GM12878 (cell line): ENCODE results near the gene SH3D19. TPM values are rescaled to one million over a fixed set of nuclear protein-coding genes. Genes with fewer than 3 reads are reported as not detected.

Experiments used
- ATAC-seq: fragments of 200-7000 bp; cut with Tn5 transposase; 3 replicates; pipeline ENCODE4 v1.9.1; 2020; ENCODE audit warnings: mild to moderate bottlenecking, moderate library complexity
- BruUV-seq: library from RNA; stranded (reverse); fragments of 400-500 nt; replicated peaks from 2 replicates; lab custom pipeline; 2021; lab: Mats Ljungman, UMichigan
- CTCF ChIA-PET: fragments of 300-600 bp; sonication (Branson Sonifier 250); formaldehyde crosslinking; extraction: SDS; loops from one replicate; lab custom pipeline; 2021; ENCODE audit warnings: inconsistent platforms; lab: Yijun Ruan, JAX
- POLR2A ChIA-PET: fragments of 350-600 bp; formaldehyde crosslinking; extraction: SDS; loops from one replicate; lab custom pipeline; 2021; ENCODE audit warnings: inconsistent platforms; lab: Charles Lee
- RAD21 ChIA-PET: fragments of 300-600 bp; sonication (Branson Sonifier 250); formaldehyde crosslinking; loops from one replicate; lab custom pipeline; 2023; ENCODE audit warnings: antibody characterized with exemption; ENCODE audit not compliant: unreplicated experiment; lab: Charles Lee
- SMC1A ChIA-PET: fragments of 300-600 bp; sonication (Branson Sonifier 250); formaldehyde crosslinking; loops from one replicate; lab custom pipeline; 2023; ENCODE audit not compliant: unreplicated experiment, uncharacterized antibody; lab: Charles Lee
- DNase-seq: peaks from one replicate; pipeline ENCODE4 v3.0.0-alpha.2; 2011; ENCODE audit warnings: low read depth, low spot score
- FAIRE-seq: peaks from 3 replicates; lab custom pipeline; 2011; peaks lifted over from hg19 to GRCh38; lab: Jason Lieb, UNC
- H2AFZ ChIP-seq: 2 replicates; pipeline ENCODE4 v1.6.0; 2011; ENCODE audit warnings: low read depth, low read length, control low read depth; ENCODE audit not compliant: control insufficient read depth
- H3K27ac ChIP-seq: 2 replicates; pipeline ENCODE4 v1.5.1; 2011; ENCODE audit warnings: control low read depth; ENCODE audit not compliant: control insufficient read depth, insufficient read depth
- H3K27me3 ChIP-seq, 2 experiments: replicated peaks in 1 of 2; 2 replicates each; pipeline versions ENCODE4 v1.6.0 to v1.6.1; 2011; ENCODE audit warnings: low read length in 1 of 2; ENCODE audit not compliant: control insufficient read depth in 2 of 2, insufficient read depth in 2 of 2
- H3K36me3 ChIP-seq, 2 experiments: 2 replicates each; pipeline ENCODE4 v1.5.1; 2011; ENCODE audit warnings: low read length in 1 of 2; ENCODE audit not compliant: control insufficient read depth in 2 of 2, insufficient read depth in 2 of 2
- H3K4me1 ChIP-seq: 2 replicates; pipeline ENCODE4 v1.6.1; 2011; ENCODE audit warnings: mild to moderate bottlenecking, low read length, moderate library complexity, mixed read lengths; ENCODE audit not compliant: control insufficient read depth, insufficient read depth
- H3K4me2 ChIP-seq: 2 replicates; pipeline ENCODE4 v1.6.0; 2011; ENCODE audit warnings: control low read depth; ENCODE audit not compliant: control insufficient read depth, insufficient read depth
- H3K4me3 ChIP-seq: fragments of 200-600 bp; sonication (generic); 2 replicates; pipeline ENCODE4 v1.5.1; 2016
- H3K79me2 ChIP-seq: 2 replicates; pipeline ENCODE4 v1.6.0; 2011; ENCODE audit warnings: low read length; ENCODE audit not compliant: control insufficient read depth, insufficient read depth
- H3K9ac ChIP-seq: 2 replicates; pipeline ENCODE4 v1.8.0; 2011; ENCODE audit warnings: low read length, control low read depth, mixed read lengths; ENCODE audit not compliant: control insufficient read depth, insufficient read depth
- H3K9me3 ChIP-seq: replicated peaks from 3 replicates; pipeline ENCODE4 v1.5.1; 2011; ENCODE audit warnings: mild to moderate bottlenecking, low read length; ENCODE audit not compliant: control insufficient read depth, insufficient read depth
- H4K20me1 ChIP-seq: 2 replicates; pipeline ENCODE4 v1.6.0; 2011; ENCODE audit not compliant: control insufficient read depth, insufficient read depth
- ASH2L ChIP-seq: fragments of 300-600, 200-600 bp; sonication (generic); IDR thresholded peaks from 2 replicates; pipeline ENCODE4 v1.6.1; 2017; ENCODE audit warnings: low read depth, mild to moderate bottlenecking, borderline replicate concordance
- ESRRA ChIP-seq: IDR thresholded peaks from 2 replicates; pipeline ENCODE4 v1.6.1; 2012; ENCODE audit warnings: mild to moderate bottlenecking, low read length, improper control_type of control experiment
- FOXK2 ChIP-seq: fragments of 450-650 bp; IDR thresholded peaks from 2 replicates; pipeline ENCODE4 v1.6.1; 2017; ENCODE audit warnings: mild to moderate bottlenecking, moderate library complexity
- GATAD2B ChIP-seq: fragments of 450-650 bp; conservative IDR thresholded peaks from 2 replicates; pipeline ENCODE4 v1.6.1; 2017; ENCODE audit warnings: low read depth, mild to moderate bottlenecking, moderate library complexity
- HCFC1 ChIP-seq: fragments of 150-350 bp; IDR thresholded peaks from 2 replicates; pipeline ENCODE4 v1.6.1; 2014; ENCODE audit warnings: low read length
- IKZF1 ChIP-seq: fragments of 450-650 bp; conservative IDR thresholded peaks from 2 replicates; pipeline ENCODE4 v1.6.1; 2017; ENCODE audit warnings: antibody characterized with exemption, mild to moderate bottlenecking
- JUND ChIP-seq: IDR thresholded peaks from 2 replicates; pipeline ENCODE4 v1.6.1; 2012; ENCODE audit warnings: low read depth, mild to moderate bottlenecking, low read length, improper control_type of control experiment, moderate library complexity
- MEF2A ChIP-seq: IDR thresholded peaks from 2 replicates; pipeline ENCODE4 v1.6.1; 2011; ENCODE audit warnings: low read depth, mild to moderate bottlenecking, low read length, moderate library complexity; ENCODE audit not compliant: insufficient read depth
- NFXL1 ChIP-seq: fragments of 450-650 bp; IDR thresholded peaks from 2 replicates; pipeline ENCODE4 v1.6.1; 2017; ENCODE audit warnings: antibody characterized with exemption, mild to moderate bottlenecking, borderline replicate concordance
- NFYA ChIP-seq: IDR thresholded peaks from 2 replicates; pipeline ENCODE4 v1.6.1; 2011; ENCODE audit warnings: low read depth, mild to moderate bottlenecking, low read length, improper control_type of control experiment, borderline replicate concordance
- TBL1XR1 ChIP-seq: IDR thresholded peaks from 2 replicates; pipeline ENCODE4 v1.6.1; 2012; ENCODE audit warnings: low read depth, low read length, improper control_type of control experiment
- ZNF207 ChIP-seq: fragments of 450-650 bp; IDR thresholded peaks from 2 replicates; pipeline ENCODE4 v1.6.1; 2014; ENCODE audit warnings: antibody characterized with exemption, mild to moderate bottlenecking, borderline replicate concordance
- WGBS: methylation state at CpG from one replicate; pipeline ENCODE4 v1.1.6; 2016; ENCODE audit warnings: low lambda C conversion rate; ENCODE audit not compliant: insufficient replicate concordance, insufficient coverage; ENCODE audit errors: missing lambda C conversion rate; 5-methylcytosine and 5-hydroxymethylcytosine counted together
- in situ Hi-C: fragments of 300-500 bp; cut with MboI; formaldehyde crosslinking; loops from 9 replicates; pipeline ENCODE4 v1.14.3; 2018; ENCODE audit warnings: mixed read lengths
- intact Hi-C: fragments of 100-400 bp; cut with micrococcal nuclease; formaldehyde crosslinking; loops from one replicate; pipeline ENCODE4 v1.14.2; 2022; ENCODE audit not compliant: unreplicated experiment
- polyA plus RNA-seq, 11 experiments: library from polyadenylated mRNA; depleted of rRNA in 4 of 11; unstranded in 6 of 11; stranded (reverse) in 5 of 11; fragments of >200 nt; fragmentation: Nextera tagmentation in 4 of 11; fragmentation: Illumina TruSeq in 1 of 11; extraction: Ambion mirVana in 4 of 11; extraction: Trizol in 1 of 11; gene quantifications; 1 replicate in 1 of 11; 2 replicates in 10 of 11; pipeline versions ENCODE4 v1.2.1 to v1.2.3, GENCODE V29; 2011 to 2016; ENCODE audit warnings: inconsistent platforms in 2 of 11, missing spikeins in 2 of 11, low read depth in 1 of 11
- total RNA-seq, 4 experiments: library from RNA; depleted of rRNA in 3 of 4; stranded (reverse); fragments of >200 nt in 3 of 4; fragmentation: Illumina TruSeq in 1 of 4; extraction: Trizol in 1 of 4; gene quantifications; 2 replicates each; pipeline versions ENCODE4 v1.2.1 to v1.2.3, GENCODE V29; 2013 to 2021
- TF ChIP-seq, protein P1 (sequence below): IDR thresholded peaks from 2 replicates; pipeline ENCODE4 v1.6.1; 2012; ENCODE audit warnings: low read depth, low read length, improper control_type of control experiment
- TF ChIP-seq, protein P2 (sequence below): fragments of 450-650 bp; IDR thresholded peaks from 2 replicates; pipeline ENCODE4 v1.6.1; 2016; ENCODE audit warnings: mild to moderate bottlenecking, moderate library complexity, borderline replicate concordance

The SH3D19 gene
- total and polyA plus RNA-seq, 10 of the 15 experiments (the other 5 are each of a cell fraction or from before 2014, with no cell fraction given): 0.03 to 6.9 (median 0.33) TPM; not detected in 3

DNA sequence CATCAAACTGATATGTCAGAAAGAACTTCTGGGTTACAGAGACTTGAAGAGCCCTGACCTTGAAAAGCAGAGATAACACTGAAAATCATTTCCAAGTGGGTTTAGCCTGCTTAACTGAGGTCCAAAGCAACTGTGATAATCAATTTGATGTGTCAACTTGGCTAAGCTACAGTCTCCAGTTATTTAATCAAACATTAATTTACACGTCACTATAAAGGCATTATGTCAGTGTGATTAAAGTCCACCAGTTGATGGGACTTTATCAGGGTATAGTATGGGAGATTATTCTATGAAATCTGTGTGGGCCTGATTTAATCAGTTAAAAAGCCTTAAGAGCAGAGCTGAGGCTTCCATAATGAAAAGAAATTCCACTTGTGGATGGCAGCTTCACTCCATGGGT is 117.5 kb downstream of the SH3D19 start:
- 33% methylated on average over 1 of the region's 1 CpG for WGBS
- no TSS peak for BruUV-seq
- Histone ChIP-seq H2AFZ (no peak overlapping the region), H3K4me1 (no peaks in the 10 kb centered on the region)
- no peak for TF ChIP-seq JUND
- TF ChIP-seq ESRRA: no peak
- TF ChIP-seq ZNF207: no peak
- TF ChIP-seq, all 136 proteins: peak for 0
- in situ Hi-C loops: no loop called here
- ChIA-PET RAD21 (no interaction called here), CTCF (no interaction called here), SMC1A (no interaction called here), POLR2A (interaction anchor here (0.6 kb wide), 1 partner anchor 124 kb away, joined by 10 read pairs; no protein-coding TSS in a partner anchor)
- H3K27ac ChIP-seq: no peak overlapping the region
- no peaks in the 10 kb centered on the region for H3K36me3 ChIP-seq
- no peak overlapping the region for H3K4me3 ChIP-seq
- no peaks in the 10 kb centered on the region for H4K20me1 ChIP-seq
- H3K9ac ChIP-seq: no peak overlapping the region
- DNase-seq: no peak
- H3K27me3 ChIP-seq: no peaks in the 10 kb centered on the region
- no peak overlapping the region for H3K4me2 ChIP-seq
- no peaks in the 10 kb centered on the region for H3K9me3 ChIP-seq
- intact Hi-C loops: no loop called here
- no peaks in the 10 kb centered on the region for H3K79me2 ChIP-seq
- no peak for FAIRE-seq
- ATAC-seq: no peak

DNA sequence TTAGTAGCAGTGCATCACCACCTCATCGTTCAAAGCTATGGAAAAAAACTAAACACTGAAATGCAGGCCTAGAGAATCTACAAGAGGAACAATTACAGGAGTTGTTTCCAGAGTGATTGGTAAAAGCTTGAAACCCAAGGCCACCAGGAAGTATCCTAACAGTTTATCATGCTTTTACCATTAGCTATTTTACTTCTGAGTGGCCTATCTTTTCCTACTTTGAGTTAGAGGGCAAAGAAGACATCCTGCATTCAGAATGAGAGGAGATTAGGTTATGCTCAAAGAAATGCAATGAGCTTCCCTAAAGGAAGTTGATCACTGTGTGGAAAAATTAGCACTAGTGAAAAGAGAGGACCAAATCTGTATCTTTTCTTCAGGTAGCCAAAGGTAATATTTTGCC is 118.2 kb downstream of the SH3D19 start:
- no peaks in the 10 kb centered on the region for H3K36me3 ChIP-seq
- ChIA-PET POLR2A (no interaction called here), SMC1A (interaction anchor here (0.7 kb wide), 1 partner anchor 8 kb away, joined by 3 read pairs; no protein-coding TSS in a partner anchor), RAD21 (no interaction called here), CTCF (no interaction called here)
- WGBS: 47% methylated on average over 1 of the region's 1 CpG
- no peak overlapping the region for H2AFZ ChIP-seq
- no peaks in the 10 kb centered on the region for H4K20me1 ChIP-seq
- in situ Hi-C loops (no loop called here), intact Hi-C loops (no loop called here)
- DNase-seq (no peak), FAIRE-seq (no peak), ATAC-seq (no peak)
- H3K4me1 ChIP-seq: no peaks in the 10 kb centered on the region
- no peak overlapping the region for H3K4me3 ChIP-seq
- BruUV-seq: no TSS peak
- no peaks in the 10 kb centered on the region for H3K79me2 ChIP-seq
- H3K9me3 ChIP-seq: no peaks in the 10 kb centered on the region
- no peak overlapping the region for H3K27ac ChIP-seq
- no peak overlapping the region for H3K4me2 ChIP-seq
- H3K27me3 ChIP-seq: no peaks in the 10 kb centered on the region
- H3K9ac ChIP-seq: no peak overlapping the region
- TF ChIP-seq HCFC1: no peak
- no peak for TF ChIP-seq NFYA
- TF ChIP-seq NFXL1: no peak
- TF ChIP-seq ASH2L: no peak
- TF ChIP-seq TBL1XR1: no peak
- no peak for TF ChIP-seq GATAD2B
- TF ChIP-seq, protein P1, sequence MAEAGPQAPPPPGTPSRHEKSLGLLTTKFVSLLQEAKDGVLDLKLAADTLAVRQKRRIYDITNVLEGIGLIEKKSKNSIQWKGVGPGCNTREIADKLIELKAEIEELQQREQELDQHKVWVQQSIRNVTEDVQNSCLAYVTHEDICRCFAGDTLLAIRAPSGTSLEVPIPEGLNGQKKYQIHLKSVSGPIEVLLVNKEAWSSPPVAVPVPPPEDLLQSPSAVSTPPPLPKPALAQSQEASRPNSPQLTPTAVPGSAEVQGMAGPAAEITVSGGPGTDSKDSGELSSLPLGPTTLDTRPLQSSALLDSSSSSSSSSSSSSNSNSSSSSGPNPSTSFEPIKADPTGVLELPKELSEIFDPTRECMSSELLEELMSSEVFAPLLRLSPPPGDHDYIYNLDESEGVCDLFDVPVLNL: no peak
- TF ChIP-seq, protein P2, sequence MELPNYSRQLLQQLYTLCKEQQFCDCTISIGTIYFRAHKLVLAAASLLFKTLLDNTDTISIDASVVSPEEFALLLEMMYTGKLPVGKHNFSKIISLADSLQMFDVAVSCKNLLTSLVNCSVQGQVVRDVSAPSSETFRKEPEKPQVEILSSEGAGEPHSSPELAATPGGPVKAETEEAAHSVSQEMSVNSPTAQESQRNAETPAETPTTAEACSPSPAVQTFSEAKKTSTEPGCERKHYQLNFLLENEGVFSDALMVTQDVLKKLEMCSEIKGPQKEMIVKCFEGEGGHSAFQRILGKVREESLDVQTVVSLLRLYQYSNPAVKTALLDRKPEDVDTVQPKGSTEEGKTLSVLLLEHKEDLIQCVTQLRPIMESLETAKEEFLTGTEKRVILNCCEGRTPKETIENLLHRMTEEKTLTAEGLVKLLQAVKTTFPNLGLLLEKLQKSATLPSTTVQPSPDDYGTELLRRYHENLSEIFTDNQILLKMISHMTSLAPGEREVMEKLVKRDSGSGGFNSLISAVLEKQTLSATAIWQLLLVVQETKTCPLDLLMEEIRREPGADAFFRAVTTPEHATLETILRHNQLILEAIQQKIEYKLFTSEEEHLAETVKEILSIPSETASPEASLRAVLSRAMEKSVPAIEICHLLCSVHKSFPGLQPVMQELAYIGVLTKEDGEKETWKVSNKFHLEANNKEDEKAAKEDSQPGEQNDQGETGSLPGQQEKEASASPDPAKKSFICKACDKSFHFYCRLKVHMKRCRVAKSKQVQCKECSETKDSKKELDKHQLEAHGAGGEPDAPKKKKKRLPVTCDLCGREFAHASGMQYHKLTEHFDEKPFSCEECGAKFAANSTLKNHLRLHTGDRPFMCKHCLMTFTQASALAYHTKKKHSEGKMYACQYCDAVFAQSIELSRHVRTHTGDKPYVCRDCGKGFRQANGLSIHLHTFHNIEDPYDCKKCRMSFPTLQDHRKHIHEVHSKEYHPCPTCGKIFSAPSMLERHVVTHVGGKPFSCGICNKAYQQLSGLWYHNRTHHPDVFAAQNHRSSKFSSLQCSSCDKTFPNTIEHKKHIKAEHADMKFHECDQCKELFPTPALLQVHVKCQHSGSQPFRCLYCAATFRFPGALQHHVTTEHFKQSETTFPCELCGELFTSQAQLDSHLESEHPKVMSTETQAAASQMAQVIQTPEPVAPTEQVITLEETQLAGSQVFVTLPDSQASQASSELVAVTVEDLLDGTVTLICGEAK: no peak
- no peak for TF ChIP-seq IKZF1
- no peak for TF ChIP-seq FOXK2
- no peak for TF ChIP-seq MEF2A
